GM10847 (cell line): ENCODE results near the gene RTP5.

ENCODE experiments used
- POLR2A ChIP-seq: IDR thresholded peaks from 2 replicates; pipeline ENCODE4 v1.6.1; 2011; ENCODE audit not compliant: insufficient read length; ENCODE audit errors: extremely low read depth

RTP5 gene

DNA sequence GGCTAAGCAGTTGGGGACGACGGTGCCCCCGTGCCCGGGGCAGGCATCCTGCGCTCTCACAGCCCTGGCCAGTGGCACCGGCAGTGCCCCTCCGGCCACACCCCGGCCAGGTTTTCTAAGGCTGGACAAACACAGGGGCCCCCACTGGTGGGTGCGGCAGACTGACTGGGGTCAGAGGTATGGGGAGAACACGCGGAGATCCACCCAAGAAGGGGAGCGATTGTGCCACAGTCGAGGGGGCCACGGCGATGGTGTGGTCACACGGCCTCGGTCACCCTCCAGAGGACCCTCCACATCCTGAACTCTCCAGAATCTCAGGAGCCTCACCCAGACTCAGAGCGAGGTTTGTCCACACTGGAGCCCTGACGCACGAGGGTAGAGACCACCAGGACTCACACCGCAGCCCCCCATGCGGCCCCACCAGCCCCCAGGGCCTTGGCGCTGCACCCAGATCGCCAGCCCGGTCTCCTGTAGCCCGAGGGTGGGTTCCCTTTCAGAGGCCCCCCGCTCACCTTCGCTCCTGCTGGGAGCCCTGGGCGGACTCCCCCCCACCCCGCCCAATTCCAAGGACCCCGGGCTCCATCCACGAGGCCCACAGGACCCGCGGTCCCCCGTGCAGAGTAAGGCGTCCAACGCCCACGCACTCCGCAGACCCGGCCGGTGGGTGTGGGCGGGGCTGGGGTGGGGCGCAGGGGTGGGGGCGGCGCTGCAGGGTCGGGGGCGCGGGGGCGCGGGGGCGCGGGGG lies 26.0 kb upstream of the RTP5 start:
- no peak for TF ChIP-seq POLR2A

DNA sequence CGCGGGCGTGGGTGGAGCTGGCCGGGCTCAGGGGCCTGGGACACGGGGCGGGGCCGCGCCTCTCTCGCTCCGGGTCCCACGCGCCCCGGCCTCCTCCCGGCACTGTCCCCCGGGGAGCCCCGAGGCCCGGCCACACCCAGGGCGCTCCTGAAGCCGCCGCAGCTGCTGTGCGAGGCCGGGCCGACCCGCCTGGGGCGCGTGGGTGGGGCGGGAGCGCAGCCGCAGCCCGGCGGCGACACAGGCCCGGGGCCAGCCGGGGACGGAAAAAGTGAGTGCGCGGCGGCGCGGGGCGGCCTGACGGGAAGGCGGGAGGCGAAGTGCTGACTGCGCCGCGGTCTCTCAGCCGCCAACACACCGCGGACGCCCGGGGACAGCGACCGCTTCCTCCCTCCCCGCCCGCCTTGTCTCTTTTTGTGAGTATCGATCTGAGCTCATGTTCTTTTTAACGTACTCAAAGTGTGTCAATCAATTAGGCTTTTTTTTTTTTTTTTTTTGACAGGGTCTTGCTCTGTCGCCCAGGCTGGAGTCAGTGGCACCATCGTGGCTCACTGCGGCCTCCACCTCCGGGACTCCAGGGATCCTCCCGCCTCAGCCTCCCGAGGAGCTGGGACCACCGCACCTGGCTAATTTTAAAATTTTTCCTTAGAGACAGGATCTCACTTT lies 25.3 kb upstream of the RTP5 start:
- peak; percentile 18 for TF ChIP-seq POLR2A

DNA sequence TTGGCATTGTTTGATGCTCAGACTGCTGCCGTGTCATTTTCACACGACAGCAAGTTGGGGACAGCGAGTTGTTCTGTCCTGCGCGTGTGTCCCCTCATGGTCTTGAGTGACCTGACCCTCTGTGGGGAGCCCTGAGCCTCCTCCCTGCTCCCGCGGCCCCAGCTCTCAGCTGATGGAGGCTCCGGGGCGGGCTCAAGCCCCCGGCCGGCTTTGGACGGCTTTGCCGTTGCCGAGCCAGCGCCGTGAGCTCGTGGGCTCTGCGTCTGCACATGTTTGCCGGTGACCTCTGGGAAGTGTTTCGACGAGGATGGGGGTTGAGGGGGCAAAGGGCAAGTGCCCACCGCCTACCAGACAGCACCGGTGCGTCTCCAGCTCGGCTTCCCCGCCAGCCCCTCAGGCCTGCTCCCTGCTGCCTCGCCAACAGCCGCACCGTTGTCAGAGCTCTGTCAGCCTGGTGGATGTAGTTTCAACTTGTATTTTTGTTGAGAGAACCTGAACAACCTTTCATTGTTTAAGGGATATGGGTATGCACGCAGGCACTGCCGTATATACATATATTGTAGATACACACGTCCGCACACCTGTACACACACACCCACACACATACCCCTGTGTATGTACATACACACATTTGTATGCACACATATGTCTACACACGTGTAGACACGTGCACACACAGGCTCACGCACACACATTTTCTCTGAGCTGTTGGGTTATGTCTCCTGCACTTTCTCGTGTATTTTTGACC lies 24.5 kb upstream of the RTP5 start:
- no peak for TF ChIP-seq POLR2A

DNA sequence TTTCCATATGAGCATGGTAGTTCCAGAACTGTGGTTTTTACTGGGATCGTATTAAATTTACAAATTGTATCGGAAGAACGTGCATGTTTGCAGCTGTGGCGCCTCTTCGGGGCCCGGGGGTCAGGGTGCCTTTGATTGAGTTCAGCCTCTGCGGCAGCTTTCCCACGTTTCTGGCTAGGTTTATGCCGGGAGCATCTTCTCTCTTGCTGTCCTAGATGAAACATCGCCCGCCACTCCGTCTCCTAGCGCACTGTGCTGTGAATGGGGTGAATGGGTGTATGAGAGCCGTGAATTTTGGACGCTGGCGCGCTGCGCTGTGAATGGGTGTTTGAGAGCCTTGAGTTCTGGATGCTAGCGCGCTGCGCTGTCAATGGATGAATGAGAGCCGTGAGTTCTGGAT lies 23.1 kb upstream of the RTP5 start:
- no peak for TF ChIP-seq POLR2A

DNA sequence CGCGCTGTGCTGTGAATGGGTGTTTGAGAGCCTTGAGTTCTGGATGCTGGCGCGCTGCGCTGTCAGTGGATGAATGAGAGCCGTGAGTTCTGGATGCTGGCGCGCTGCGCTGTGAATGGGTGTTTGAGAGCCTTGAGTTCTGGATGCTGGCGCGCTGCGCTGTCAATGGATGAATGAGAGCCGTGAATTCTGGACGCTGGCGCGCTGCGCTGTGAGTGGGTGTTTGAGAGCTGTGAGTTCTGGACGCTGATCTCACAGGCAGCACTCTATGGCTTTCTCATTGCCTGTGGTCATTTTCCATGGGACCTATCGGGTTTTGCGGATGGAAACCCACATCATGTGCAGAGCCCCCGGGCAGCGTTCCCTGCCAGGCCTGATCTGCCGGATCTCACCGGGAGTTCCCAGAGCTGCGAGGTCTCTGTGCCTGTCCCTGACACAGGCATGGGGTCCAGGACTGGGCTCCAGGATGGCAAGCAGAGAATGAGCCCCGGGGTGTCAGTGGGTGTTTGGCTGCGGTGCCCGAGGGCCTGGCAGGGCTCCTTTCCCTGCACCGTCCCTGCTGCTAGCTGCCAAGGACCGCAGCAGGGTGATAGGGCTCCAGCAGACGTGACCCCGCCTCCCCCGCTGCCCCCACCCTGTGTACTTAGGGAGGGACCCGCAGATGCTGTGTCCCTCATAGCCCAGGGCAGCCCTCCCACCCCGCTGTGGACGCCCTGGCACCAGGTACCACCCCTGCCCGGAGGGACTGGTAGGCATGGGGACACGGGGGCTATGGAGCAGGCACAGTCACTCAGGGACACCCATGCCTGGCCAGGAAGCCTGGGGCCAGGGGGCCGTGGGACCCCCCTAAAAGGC lies 20.5 kb upstream of the RTP5 start:
- TF ChIP-seq POLR2A = no peak

DNA sequence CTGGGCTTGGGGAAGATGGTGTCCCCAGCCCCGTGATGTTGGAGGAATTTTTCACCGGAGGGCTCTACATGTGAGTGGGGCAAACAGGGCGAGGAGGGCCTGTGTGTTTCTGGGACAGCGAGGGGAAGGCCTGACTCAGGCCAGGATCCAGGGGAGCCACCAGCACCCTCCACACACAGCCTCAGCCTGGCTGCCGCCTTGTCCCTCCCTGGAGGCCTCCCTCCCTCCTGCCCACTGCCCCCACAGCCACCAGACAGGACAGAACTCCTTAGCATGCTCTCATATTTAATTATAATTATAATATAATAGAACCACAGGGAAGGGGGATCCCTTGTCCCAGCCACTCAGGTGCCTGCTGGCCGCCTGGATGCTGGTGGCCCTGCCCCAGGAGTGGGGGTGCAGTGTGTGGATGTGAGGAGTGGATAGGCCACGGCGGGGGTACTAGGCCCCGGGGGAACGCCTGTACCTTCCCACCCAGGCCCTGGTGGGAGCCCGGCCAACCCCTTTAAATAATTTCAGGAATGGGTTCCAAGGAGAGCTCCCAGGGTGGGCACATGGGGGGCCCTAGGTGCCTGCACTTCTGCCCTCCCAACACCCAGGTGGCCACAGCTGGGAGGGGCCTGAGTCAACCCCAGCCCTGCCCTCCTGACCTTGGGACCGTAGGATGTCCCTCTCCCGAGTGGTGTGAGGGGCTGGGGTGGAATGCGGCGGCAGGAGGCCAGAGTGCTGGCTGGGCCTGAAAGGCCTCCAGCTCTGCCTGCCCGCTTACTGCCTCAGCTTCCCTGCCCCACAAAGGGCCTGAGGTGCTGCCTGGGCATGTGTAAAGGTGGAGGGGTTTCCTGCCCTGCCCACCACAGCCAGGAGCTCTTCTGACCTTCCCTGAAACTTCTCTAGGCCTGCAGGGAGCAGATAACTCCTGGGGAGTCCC lies 19.6 kb upstream of the RTP5 start:
- no peak for TF ChIP-seq POLR2A

DNA sequence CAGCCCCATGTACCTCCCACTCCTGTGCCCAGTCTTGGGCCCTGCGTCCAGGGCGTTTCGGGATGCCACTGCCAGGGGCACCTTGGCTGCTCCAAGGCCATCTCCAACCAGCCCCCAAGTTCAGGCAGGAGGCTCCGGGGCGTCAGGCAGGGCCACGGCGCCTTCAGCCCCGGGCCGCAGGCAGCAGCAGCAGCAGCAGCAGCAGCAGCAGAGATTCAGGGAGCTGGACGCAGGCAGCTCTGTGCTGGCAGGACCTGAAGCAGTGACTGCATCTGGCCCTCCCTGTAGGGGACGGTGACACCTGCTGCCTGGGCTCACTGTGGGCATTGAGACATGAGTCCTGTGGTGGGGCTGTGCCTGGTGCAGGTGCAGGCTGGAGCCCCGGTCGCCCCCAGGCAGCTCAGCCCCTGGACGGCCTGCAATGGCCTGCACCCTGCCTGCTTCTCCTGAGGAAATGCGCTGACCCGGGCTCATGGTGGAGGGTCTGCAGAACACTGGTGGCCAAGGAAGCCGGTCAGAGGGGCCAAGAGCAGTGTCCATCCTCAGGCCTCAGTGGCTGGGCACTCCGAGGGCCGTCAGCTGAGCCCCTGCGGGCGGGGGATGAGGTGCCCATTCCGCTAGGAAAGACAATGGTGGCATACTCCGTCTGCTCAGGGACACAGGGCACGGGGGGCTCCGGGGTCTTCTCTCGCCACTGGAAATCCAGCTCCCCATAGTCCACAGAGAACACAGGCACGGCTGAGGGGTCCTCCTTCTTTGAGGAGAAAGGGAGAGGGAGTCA lies 18.8 kb upstream of the RTP5 start:
- no peak for TF ChIP-seq POLR2A

DNA sequence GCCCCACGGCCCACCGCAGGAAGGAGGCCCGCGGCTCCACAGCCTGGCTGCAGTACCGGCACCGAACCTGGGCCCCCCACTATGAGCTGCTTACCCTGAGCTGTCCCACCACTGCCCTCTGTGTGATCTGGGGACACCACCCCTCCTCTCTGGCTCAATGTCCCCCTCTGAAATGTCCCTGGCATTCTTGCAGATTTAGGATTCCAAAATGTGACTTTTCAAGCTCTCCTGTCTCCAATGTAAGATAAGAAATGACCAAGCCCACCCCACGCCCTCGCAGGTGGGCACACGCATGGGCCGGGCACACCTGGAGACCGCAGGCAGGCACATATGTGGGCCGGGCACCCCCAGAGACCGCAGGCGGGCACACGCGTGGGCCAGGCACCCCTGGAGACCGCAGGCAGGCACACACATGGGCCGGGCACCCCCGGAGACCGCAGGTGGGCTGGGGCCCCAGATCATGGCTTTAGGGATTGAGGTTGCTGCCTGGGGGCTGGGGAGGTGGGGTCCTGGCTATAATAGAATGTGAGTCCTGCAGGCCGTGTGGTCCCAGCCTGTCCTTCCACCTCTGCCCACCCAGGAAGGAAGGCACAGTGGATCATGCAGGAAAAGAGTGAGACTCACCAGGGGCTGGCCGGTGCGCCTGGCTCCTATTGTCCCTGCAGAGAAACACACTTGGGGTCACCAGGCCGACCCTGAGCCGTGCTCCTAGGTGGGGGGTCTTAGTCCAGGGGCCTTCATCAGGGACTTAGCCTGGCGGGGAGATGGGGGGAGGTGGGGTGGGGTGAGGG lies 18.0 kb upstream of the RTP5 start:
- no peak for TF ChIP-seq POLR2A

DNA sequence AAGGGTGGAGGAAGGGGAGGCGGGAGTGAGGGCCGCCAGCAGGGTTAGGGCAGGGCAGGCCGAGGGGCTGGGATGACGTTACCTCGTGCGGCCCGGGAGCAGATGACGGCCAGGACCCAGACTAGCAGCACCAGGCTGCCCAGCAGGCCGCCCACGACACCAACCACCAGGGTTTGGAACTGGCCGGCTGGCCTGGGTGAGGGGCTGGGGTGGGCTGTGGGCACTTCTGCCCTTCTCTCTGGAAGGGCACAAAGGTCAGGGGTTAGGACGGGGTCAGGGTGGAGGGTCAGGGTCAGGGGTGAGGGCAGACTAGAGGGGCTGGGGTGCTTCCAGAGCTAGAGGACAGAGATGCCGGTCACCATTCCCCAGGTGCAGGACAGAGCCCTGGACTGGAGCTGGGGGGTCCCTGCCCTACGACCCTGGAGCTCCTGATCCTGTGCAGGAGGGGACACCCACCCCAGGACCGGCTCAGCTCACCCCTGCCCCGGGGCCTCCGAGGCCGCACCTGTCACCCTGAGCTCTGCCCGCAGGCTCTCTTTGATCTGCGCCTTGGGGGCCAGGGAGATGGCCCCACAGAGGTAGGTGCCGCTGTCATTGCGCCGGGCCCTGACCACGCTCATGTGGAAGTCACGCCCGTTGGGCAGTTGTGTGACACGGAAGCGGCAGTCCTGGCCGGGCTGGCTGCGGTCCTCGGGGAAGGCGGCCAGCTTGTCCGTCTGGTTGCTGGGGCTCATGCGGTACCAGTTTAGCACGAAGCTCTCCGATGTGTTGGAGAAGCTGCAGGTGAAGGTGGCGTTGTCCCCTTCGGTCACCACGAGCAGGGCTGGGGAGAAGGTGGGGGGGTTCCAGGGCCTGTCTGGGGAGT lies 17.2 kb upstream of the RTP5 start:
- TF ChIP-seq POLR2A = no peak

DNA sequence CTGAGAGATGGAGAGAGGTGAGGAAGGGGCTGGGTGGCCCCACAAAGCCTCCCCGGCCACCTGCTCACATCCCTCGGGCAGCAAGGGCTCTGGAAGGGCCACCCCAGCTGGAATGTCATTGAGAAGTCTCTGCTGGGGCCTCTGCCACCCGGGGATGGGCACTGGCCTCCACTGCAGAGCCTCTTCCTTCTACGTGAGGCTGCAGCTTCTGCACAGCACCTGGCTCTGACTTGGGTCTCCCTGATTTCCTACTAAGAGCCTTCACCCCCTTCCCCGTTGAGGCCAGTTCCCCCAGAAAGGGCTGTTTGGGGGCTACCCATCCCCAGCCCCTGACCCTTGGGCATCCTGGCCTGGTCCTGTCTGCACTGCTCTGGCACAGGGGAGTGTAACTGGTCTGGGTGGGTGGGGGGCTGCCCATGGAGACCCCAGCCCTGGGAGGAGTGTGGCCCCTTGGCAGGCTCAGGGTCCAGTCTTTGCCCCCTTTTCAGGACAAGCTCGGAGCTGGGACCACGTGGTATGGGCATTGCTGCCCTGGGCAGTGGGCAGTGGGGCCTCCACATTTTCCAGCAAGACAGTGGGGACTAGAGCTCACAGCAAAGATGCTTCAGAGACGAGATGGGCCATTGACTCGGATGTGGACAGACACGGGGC lies 16.4 kb upstream of the RTP5 start:
- TF ChIP-seq POLR2A = no peak

DNA sequence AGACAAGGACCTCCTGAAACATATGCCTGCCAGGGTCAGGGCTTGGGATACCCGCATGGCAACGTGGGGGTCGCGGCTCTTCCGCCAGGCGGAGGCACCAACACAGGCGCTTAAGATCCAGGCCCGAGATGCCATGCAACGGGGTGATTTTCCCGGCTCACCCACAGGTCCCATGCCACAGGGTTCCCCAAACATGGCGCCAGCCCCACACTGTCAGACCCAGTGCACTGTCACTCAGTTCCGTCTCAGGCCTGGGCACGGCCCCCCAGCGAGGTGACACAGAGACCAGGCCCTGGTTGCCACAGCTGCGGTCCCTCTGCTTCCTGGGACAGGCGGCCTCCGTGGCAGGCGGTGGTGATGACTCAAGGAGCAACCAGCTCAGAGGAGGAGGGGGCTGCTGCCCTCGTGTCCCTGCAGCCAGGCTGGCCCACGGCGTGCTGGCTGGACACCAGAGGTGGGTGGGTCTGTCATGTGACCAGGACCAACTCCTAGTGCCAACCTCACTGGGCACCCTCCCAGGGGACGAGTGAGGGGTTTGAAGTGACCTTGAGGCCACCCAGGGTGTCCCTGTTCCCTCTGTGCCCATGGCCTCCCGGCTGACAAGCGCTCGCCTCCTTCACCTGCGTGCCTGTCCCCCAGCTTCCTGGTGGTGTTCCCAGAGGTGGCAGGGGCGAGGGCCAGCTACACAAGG lies 15.7 kb upstream of the RTP5 start:
- no peak for TF ChIP-seq POLR2A
